Gastrocnemius medialis (tissue), 4 donors: ENCODE results near the gene CYP20A1.
"Not testable (repeated sequence)": the region's sequence is repeated elsewhere in the genome, so short reads cannot be mapped to it uniquely, and the experiment has no call there.

Source experiments
- POLR2A ChIP-seq, 2 donors: fragments of 450-650 bp; IDR thresholded peaks; one replicate each; pipeline ENCODE4 v1.6.1; 2017; ENCODE audit warnings: antibody characterized with exemption in 2 of 2, mild to moderate bottlenecking in 2 of 2, moderate library complexity in 2 of 2
- TF ChIP-seq, protein P1 (sequence below), 5 experiments: fragments of 450-650 bp in 3 of 5; fragments of 200-600 bp in 2 of 5; sonication (generic) in 2 of 5; IDR thresholded peaks in 4 of 5; conservative IDR thresholded peaks in 1 of 5; 1 replicate in 4 of 5; 2 replicates in 1 of 5; pipeline ENCODE4 v1.5.1; 2016 to 2019; ENCODE audit warnings: antibody characterized with exemption in 5 of 5, mild to moderate bottlenecking in 3 of 5, moderate library complexity in 3 of 5

GRCh38 chr2:203302586-203302985, 63.8 kb downstream of the CYP20A1 start:
- TF ChIP-seq POLR2A (IDR thresholded peaks at IDR 0.05): not testable (repeated sequence)
- TF ChIP-seq, protein P1, sequence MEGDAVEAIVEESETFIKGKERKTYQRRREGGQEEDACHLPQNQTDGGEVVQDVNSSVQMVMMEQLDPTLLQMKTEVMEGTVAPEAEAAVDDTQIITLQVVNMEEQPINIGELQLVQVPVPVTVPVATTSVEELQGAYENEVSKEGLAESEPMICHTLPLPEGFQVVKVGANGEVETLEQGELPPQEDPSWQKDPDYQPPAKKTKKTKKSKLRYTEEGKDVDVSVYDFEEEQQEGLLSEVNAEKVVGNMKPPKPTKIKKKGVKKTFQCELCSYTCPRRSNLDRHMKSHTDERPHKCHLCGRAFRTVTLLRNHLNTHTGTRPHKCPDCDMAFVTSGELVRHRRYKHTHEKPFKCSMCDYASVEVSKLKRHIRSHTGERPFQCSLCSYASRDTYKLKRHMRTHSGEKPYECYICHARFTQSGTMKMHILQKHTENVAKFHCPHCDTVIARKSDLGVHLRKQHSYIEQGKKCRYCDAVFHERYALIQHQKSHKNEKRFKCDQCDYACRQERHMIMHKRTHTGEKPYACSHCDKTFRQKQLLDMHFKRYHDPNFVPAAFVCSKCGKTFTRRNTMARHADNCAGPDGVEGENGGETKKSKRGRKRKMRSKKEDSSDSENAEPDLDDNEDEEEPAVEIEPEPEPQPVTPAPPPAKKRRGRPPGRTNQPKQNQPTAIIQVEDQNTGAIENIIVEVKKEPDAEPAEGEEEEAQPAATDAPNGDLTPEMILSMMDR (IDR thresholded peaks at IDR 0.05 in 4 of 5, conservative IDR thresholded peaks at IDR 0.05 in 1 of 5): not testable (repeated sequence)
